ENCODE results near the gene LRIT1.

Gene LRIT1

GRCh38 chr10:84214046-84214572, 27.2 kb downstream of the LRIT1 start:
- DNase-seq = no peak

- DNase-seq = no peak
These were observed 28.3 kb downstream of the LRIT1 start for GRCh38 chr10:84213076-84213475.

- no peak for DNase-seq
These were observed 29.3 kb downstream of the LRIT1 start for GRCh38 chr10:84212014-84212413.

GRCh38 chr10:84211566-84211965, 29.8 kb downstream of the LRIT1 start:
- no peak for DNase-seq

GRCh38 chr10:84208023-84208422, 33.3 kb downstream of the LRIT1 start:
- no peak for DNase-seq

GRCh38 chr10:84205853-84206525, 35.4 kb downstream of the LRIT1 start:
- DNase-seq = no peak

GRCh38 chr10:84205049-84205852, 36.1 kb downstream of the LRIT1 start:
- DNase-seq = peak; percentile 31

- DNase-seq = no peak
These were observed 36.7 kb downstream of the LRIT1 start for GRCh38 chr10:84204610-84205009.

GRCh38 chr10:84204122-84204521, 37.2 kb downstream of the LRIT1 start:
- DNase-seq = no peak

- DNase-seq = no peak
These were observed 39.0 kb downstream of the LRIT1 start for GRCh38 chr10:84202349-84202748.

- no peak for DNase-seq
These were observed 39.7 kb downstream of the LRIT1 start for GRCh38 chr10:84201682-84202081.

GRCh38 chr10:84201244-84201606, 40.1 kb downstream of the LRIT1 start:
- no peak for DNase-seq

- no peak for DNase-seq
These were observed 40.7 kb downstream of the LRIT1 start for GRCh38 chr10:84200537-84201243.

GRCh38 chr10:84198206-84198915, 43.0 kb downstream of the LRIT1 start:
- DNase-seq = no peak

- DNase-seq = no peak
These were observed 43.7 kb downstream of the LRIT1 start for GRCh38 chr10:84197643-84198042.

- no peak for DNase-seq
These were observed 44.4 kb downstream of the LRIT1 start for GRCh38 chr10:84196941-84197340.

- no peak for DNase-seq
These were observed 45.3 kb downstream of the LRIT1 start for GRCh38 chr10:84196083-84196482.

GRCh38 chr10:84195044-84195830, 46.1 kb downstream of the LRIT1 start:
- DNase-seq = no peak

GRCh38 chr10:84194424-84195043, 46.8 kb downstream of the LRIT1 start, which contains the start of gene CDHR1:
Gene CDHR1, plus strand, starts transcription at chr10:84194537. Its CDS starts 224 bp downstream, at chr10:84194761.
- no peak for DNase-seq

GRCh38 chr10:84193846-84194423, 47.4 kb downstream of the LRIT1 start:
- no peak for DNase-seq

- DNase-seq = no peak
These were observed 48.0 kb downstream of the LRIT1 start for GRCh38 chr10:84193327-84193726.
